ENCODE data around the gene COBLL1.

Gene COBLL1

GRCh38 chr2:164852086-164852485 is 10.5 kb upstream of the COBLL1 start:
- DNase-seq, result no peak

- DNase-seq, result no peak
Observed at GRCh38 chr2:164850235-164850634, 8.6 kb upstream of the COBLL1 start.

GRCh38 chr2:164849506-164849905 is 7.9 kb upstream of the COBLL1 start:
- no peak for DNase-seq

GRCh38 chr2:164847981-164848741 is 6.5 kb upstream of the COBLL1 start:
- DNase-seq, result no peak

- no peak for DNase-seq
Observed at GRCh38 chr2:164847291-164847690, 5.7 kb upstream of the COBLL1 start.

- no peak for DNase-seq
Observed at GRCh38 chr2:164846276-164846675, 4.7 kb upstream of the COBLL1 start.

GRCh38 chr2:164843346-164843911 is 1.8 kb upstream of the COBLL1 start:
- no peak for DNase-seq

GRCh38 chr2:164842624-164842966 is 972 bp upstream of the COBLL1 start:
- DNase-seq, result no peak

GRCh38 chr2:164840930-164841718 is 499 bp downstream of the COBLL1 start:
- peak; percentile 47 for DNase-seq

GRCh38 chr2:164840458-164840929 is 1.1 kb downstream of the COBLL1 start:
- no peak for DNase-seq

GRCh38 chr2:164839914-164840457 is 1.6 kb downstream of the COBLL1 start:
- DNase-seq, result no peak

- no peak for DNase-seq
Observed at GRCh38 chr2:164837807-164838206, 3.8 kb downstream of the COBLL1 start.

GRCh38 chr2:164836907-164837306 is 4.7 kb downstream of the COBLL1 start:
- no peak for DNase-seq

GRCh38 chr2:164835302-164835701 is 6.3 kb downstream of the COBLL1 start:
- no peak for DNase-seq

- no peak for DNase-seq
Observed at GRCh38 chr2:164831887-164832286, 9.7 kb downstream of the COBLL1 start.

GRCh38 chr2:164831180-164831579 is 10.4 kb downstream of the COBLL1 start:
- no peak for DNase-seq

- DNase-seq, result no peak
Observed at GRCh38 chr2:164826293-164827243, 15.1 kb downstream of the COBLL1 start.

GRCh38 chr2:164824872-164825271 is 16.8 kb downstream of the COBLL1 start:
- no peak for DNase-seq

- no peak for DNase-seq
Observed at GRCh38 chr2:164823126-164823525, 18.5 kb downstream of the COBLL1 start.

GRCh38 chr2:164821338-164821737 is 20.3 kb downstream of the COBLL1 start:
- DNase-seq, result no peak

GRCh38 chr2:164818149-164819136 is 23.2 kb downstream of the COBLL1 start:
- DNase-seq, result no peak
